SK-N-SH treated with all-trans-retinoic acid at 6 μM for 48 hours (cell line): ENCODE results near the gene TMEM106A.

Experiments used
- CSRNP3 ChIP-seq: fragments of 250-450 bp; sonication (Bioruptor Pico); IDR thresholded peaks from 2 replicates; pipeline ENCODE4 v1.5.1; 2021; ENCODE audit warnings: mild to moderate bottlenecking, moderate library complexity
- ESRRG ChIP-seq: fragments of 250-450 bp; sonication (Bioruptor Pico); IDR thresholded peaks from 2 replicates; pipeline ENCODE4 v1.6.1; 2021; ENCODE audit warnings: mild to moderate bottlenecking
- GLIS3 ChIP-seq: fragments of 250-450 bp; sonication (Bioruptor Pico); IDR thresholded peaks from 2 replicates; pipeline ENCODE4 v1.5.0; 2020; ENCODE audit warnings: mild to moderate bottlenecking, moderate library complexity
- ISL1 ChIP-seq: fragments of 250-450 bp; sonication (Bioruptor Pico); IDR thresholded peaks from 2 replicates; pipeline ENCODE4 v2.1.2; 2022; ENCODE audit warnings: mild to moderate bottlenecking, moderate library complexity
- PATZ1 ChIP-seq: fragments of 250-450 bp; sonication (Bioruptor Pico); IDR thresholded peaks from 2 replicates; pipeline ENCODE4 v1.8.0; 2020; ENCODE audit warnings: mild to moderate bottlenecking, moderate library complexity, borderline replicate concordance
- RARB ChIP-seq: fragments of 250-450 bp; sonication (Bioruptor Pico); IDR thresholded peaks from 2 replicates; pipeline ENCODE4 v1.8.0; 2021; ENCODE audit warnings: mild to moderate bottlenecking, moderate library complexity
- TOX ChIP-seq: fragments of 250-450 bp; sonication (Bioruptor Pico); IDR thresholded peaks from 2 replicates; pipeline ENCODE4 v1.8.0; 2021; ENCODE audit warnings: mild to moderate bottlenecking, moderate library complexity, borderline replicate concordance
- TSHZ2 ChIP-seq: fragments of 250-450 bp; sonication (Bioruptor Pico); IDR thresholded peaks from 2 replicates; pipeline ENCODE4 v1.5.0; 2020; ENCODE audit warnings: mild to moderate bottlenecking, moderate library complexity
- ZFP3 ChIP-seq: fragments of 250-450 bp; sonication (Bioruptor Pico); IDR thresholded peaks from 2 replicates; pipeline ENCODE4 v1.5.0; 2020; ENCODE audit warnings: mild to moderate bottlenecking, moderate library complexity
- ZNF70 ChIP-seq: fragments of 450-650 bp; formaldehyde crosslinking; IDR thresholded peaks from 2 replicates; pipeline ENCODE4 v1.5.0; 2020; ENCODE audit warnings: mild to moderate bottlenecking, moderate library complexity
- TF ChIP-seq, protein P1 (sequence below): fragments of 250-450 bp; sonication (Bioruptor Pico); IDR thresholded peaks from 2 replicates; pipeline ENCODE4 v1.5.1; 2020; ENCODE audit warnings: low read depth, mild to moderate bottlenecking, moderate library complexity

DNA sequence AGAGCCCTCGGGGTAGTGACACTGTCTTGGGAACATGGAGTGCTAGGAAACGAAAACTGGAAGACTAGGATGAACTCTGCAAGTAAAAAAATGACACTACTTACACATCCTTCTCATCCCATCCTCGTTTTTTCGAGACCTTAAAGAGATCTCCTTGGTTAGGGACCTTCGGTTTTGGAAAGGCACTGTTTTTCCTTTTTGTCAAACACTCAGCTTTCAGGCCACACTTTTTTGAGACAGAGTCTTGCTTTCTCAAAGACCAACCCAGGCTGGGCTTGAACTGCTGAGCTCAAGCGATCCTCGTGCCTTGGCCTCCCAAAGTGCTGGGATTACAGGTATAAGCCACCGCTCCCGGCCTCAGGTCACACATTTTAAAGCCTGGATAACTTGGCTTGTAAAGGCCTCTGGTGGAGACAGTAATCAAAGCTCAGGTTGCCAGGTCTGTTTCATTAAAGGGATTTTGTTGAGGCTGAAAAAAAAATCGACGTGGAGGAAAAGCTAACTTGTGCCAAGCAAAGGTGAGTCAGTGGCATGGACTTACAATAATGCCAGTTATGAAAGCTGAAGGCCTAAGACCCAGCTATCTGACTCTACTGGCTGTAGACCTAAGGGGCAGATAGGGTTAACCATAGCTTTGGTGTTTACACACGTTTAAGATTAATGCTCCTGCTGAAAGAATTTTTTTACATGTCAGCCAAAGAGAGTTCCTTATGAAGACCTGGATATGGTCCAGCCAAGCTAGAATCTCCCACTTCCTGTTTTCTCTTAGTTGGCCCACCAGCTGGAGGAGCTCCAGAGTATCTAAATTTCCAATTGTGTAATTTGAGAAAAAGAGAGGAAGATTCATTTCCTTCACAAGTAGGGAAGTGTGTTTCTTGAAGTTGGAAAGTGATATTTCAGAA is 39.8 kb upstream of the TMEM106A start:
- TF ChIP-seq ZNF70 (no peak), ESRRG (no peak), RARB (CRISPR knock-in tag) (no peak), PATZ1 (no peak), GLIS3 (no peak), ZFP3 (CRISPR knock-in tag) (no peak), ISL1 (CRISPR knock-in tag) (peak; percentile 11; the same call in 1 of the 2 replicates), TOX (CRISPR knock-in tag) (no peak), CSRNP3 (CRISPR knock-in tag) (no peak), TSHZ2 (CRISPR knock-in tag) (no peak)
- TF ChIP-seq, protein P1, sequence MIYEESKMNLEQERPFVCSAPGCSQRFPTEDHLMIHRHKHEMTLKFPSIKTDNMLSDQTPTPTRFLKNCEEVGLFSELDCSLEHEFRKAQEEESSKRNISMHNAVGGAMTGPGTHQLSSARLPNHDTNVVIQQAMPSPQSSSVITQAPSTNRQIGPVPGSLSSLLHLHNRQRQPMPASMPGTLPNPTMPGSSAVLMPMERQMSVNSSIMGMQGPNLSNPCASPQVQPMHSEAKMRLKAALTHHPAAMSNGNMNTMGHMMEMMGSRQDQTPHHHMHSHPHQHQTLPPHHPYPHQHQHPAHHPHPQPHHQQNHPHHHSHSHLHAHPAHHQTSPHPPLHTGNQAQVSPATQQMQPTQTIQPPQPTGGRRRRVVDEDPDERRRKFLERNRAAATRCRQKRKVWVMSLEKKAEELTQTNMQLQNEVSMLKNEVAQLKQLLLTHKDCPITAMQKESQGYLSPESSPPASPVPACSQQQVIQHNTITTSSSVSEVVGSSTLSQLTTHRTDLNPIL (CRISPR knock-in tag): no peak
